Ovary (tissue), 9 donors: ENCODE measurements around the gene RSF1. TPM values are rescaled to one million over a fixed set of nuclear protein-coding genes. Genes with fewer than 3 reads are reported as not detected.

Experiments used
- DNase-seq, 5 donors: peaks; one replicate each; pipeline ENCODE4 v3.0.0-alpha.2; 2019 to 2020
- H3K27ac ChIP-seq, 2 donors: fragments of 200-600 bp; one replicate each; pipeline versions ENCODE4 v1.5.1 to v1.8.0; 2019 to 2022
- H3K27me3 ChIP-seq: fragments of 200-600 bp; one replicate; pipeline ENCODE4 v1.8.0; 2022
- H3K36me3 ChIP-seq: fragments of 200-600 bp; sonication (generic); one replicate; pipeline ENCODE4 v1.5.1; 2019
- H3K4me1 ChIP-seq: one replicate; pipeline ENCODE4 v1.8.1; 2013; ENCODE audit warnings: mild to moderate bottlenecking, moderate library complexity; ENCODE audit not compliant: insufficient read depth
- H3K4me3 ChIP-seq: fragments of 200-600 bp; sonication (generic); one replicate; pipeline ENCODE4 v1.5.1; 2017
- H3K9me3 ChIP-seq, 2 donors: fragments of 200-600 bp in 1 of 2; sonication (generic) in 1 of 2; one replicate each; pipeline versions ENCODE4 v1.5.1 to v1.8.1; 2013 to 2019; ENCODE audit warnings: mild to moderate bottlenecking in 1 of 2, moderate library complexity in 1 of 2
- CTCF ChIP-seq, 3 donors: fragments of 450-650 bp in 2 of 3; fragments of 200-600 bp in 1 of 3; IDR thresholded peaks; one replicate each; pipeline versions ENCODE4 v1.5.1 to v1.8.0; 2016 to 2022; ENCODE audit warnings: antibody characterized with exemption in 3 of 3, mild to moderate bottlenecking in 1 of 3
- EP300 ChIP-seq: sonication (generic); formaldehyde crosslinking; IDR thresholded peaks from one replicate; pipeline ENCODE4 v1.6.1; 2017; ENCODE audit warnings: antibody characterized with exemption
- POLR2A ChIP-seq: fragments of 450-650 bp; IDR thresholded peaks from one replicate; pipeline ENCODE4 v1.6.1; 2017; ENCODE audit warnings: antibody characterized with exemption, mild to moderate bottlenecking, moderate library complexity
- WGBS, 3 donors: extraction: QIAGEN DNeasy Blood & Tissue Kit in 1 of 3; methylation state at CpG; one replicate each; pipeline versions ENCODE4 v1.1.5 to v1.1.7; 2013 to 2017; 5-methylcytosine and 5-hydroxymethylcytosine counted together
- intact Hi-C, 4 donors: fragments of 100-400 bp; cut with DNase I; formaldehyde crosslinking; loops; one replicate each; pipeline versions ENCODE4 v1.11.0 to v1.15.1; 2022 to 2023
- polyA plus RNA-seq, 2 donors: library from polyadenylated mRNA; stranded (reverse); fragments of 200-250 nt in 1 of 2; fragments of 350-450 nt in 1 of 2; fragmentation: Illumina TruSeq in 1 of 2; extraction: RNeasy Lipid Tissue Mini Kit (QIAGEN cat#74804) in 1 of 2; gene quantifications; one replicate each; pipeline ENCODE4 v1.2.3, GENCODE V29; 2013 to 2014
- total RNA-seq, 7 donors: library from RNA; depleted of rRNA in 2 of 7; stranded (reverse); fragments of >200 nt in 2 of 7; fragmentation: NEBNext Ultra II Directional in 3 of 7; extraction: Animal tissue kit (Norgen Biotek cat#: 25700) in 3 of 7; gene quantifications; one replicate each; pipeline versions ENCODE4 v1.1.0 to v1.2.4, GENCODE V29; 2016 to 2023
- donor health status: DM: no; HTN: no; CAD: no; lungs with moderate emphysema.
- donor health status: DM: no; HTN: no; CAD: no.
- donor health status: Bipolar disorder and iron deficiency.
- donor health status: DM: yes; HTN: yes; CAD: no.
- donor health status: DM: no; HTN: no; CAD: no.
- donor health status: DM: yes; HTN: yes; CAD: no.

Gene RSF1
- total and polyA plus RNA-seq, 9 donors: 14.8 to 89.2 (median 76.4) TPM

- Histone ChIP-seq H3K27ac (no peak overlapping the region), H3K4me1 (peaks cover 2% of the 10 kb centered on the region), H3K4me3 (no peak overlapping the region), H3K9me3 (no peaks in the 10 kb centered on the region), H3K36me3 (no peaks in the 10 kb centered on the region), H3K27me3 (no peaks in the 10 kb centered on the region)
- intact Hi-C loops: no loop called here
- TF ChIP-seq EP300 (no peak), POLR2A (no peak), CTCF (IDR thresholded peaks at IDR 0.05) (no peak)
- DNase-seq: no peak
Measured at GRCh38 chr11:77800449-77800848, 20.1 kb downstream of the RSF1 start.

GRCh38 chr11:77799338-77799737 lies 21.2 kb downstream of the RSF1 start:
- no peak overlapping the region for H3K4me3 ChIP-seq
- WGBS, 3 donors: 62 to 73% (median 65%) methylated on average over 3 of the region's 3 CpGs
- H3K27me3 ChIP-seq: no peaks in the 10 kb centered on the region
- intact Hi-C loops: no loop called here
- TF ChIP-seq CTCF (IDR thresholded peaks at IDR 0.05): no peak
- no peak for DNase-seq
- no peaks in the 10 kb centered on the region for H3K9me3 ChIP-seq
- H3K4me1 ChIP-seq: peaks cover 2% of the 10 kb centered on the region
- no peaks in the 10 kb centered on the region for H3K36me3 ChIP-seq
- H3K27ac ChIP-seq: no peak overlapping the region

- Histone ChIP-seq H3K4me3 (no peak overlapping the region), H3K27ac (no peak overlapping the region), H3K9me3 (no peaks in the 10 kb centered on the region), H3K36me3 (no peaks in the 10 kb centered on the region), H3K27me3 (no peaks in the 10 kb centered on the region), H3K4me1 (peaks cover 8% of the 10 kb centered on the region)
- TF ChIP-seq POLR2A (no peak), CTCF (IDR thresholded peaks at IDR 0.05) (no peak), EP300 (no peak)
- DNase-seq: no peak
- WGBS, 3 donors: 94 to 99% (median 96%) methylated on average over 2 of the region's 2 CpGs
- intact Hi-C loops: no loop called here
Measured at GRCh38 chr11:77793972-77794371, 26.6 kb downstream of the RSF1 start.

GRCh38 chr11:77791301-77791700 lies 29.2 kb downstream of the RSF1 start:
- H3K4me3 ChIP-seq: no peak overlapping the region
- intact Hi-C loops: no loop called here
- 95 to 96% (median 96%) methylated on average over 4 of the region's 4 CpGs for WGBS, 3 donors
- no peaks in the 10 kb centered on the region for H3K36me3 ChIP-seq
- H3K9me3 ChIP-seq: no peaks in the 10 kb centered on the region
- peaks cover 8% of the 10 kb centered on the region for H3K4me1 ChIP-seq
- no peak overlapping the region for H3K27ac ChIP-seq
- DNase-seq: no peak
- no peaks in the 10 kb centered on the region for H3K27me3 ChIP-seq
- TF ChIP-seq EP300 (no peak), CTCF (IDR thresholded peaks at IDR 0.05) (no peak), POLR2A (no peak)
